ENCODE data around the gene BRME1.

DNA sequence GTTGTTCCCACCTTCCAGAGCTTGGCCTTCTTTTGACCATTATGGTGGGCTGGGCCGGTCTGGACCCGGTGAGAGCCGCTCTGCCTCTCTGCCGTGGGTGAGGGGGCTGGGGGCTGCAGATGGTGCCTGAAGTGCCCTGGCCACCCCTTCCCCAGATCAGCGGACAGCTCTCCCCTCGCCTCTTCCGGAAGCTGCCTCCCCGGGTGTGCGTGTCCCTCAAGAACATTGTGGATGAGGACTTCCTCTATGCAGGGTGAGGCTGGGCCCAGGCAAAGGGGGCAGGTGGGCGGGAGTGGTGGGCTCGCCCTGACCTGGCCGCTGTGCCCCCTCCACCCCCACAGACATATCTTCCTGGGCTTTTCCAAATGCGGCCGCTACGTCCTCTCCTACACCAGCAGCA lies 48.3 kb upstream of the BRME1 start:
- TF ChIP-seq, protein P1, sequence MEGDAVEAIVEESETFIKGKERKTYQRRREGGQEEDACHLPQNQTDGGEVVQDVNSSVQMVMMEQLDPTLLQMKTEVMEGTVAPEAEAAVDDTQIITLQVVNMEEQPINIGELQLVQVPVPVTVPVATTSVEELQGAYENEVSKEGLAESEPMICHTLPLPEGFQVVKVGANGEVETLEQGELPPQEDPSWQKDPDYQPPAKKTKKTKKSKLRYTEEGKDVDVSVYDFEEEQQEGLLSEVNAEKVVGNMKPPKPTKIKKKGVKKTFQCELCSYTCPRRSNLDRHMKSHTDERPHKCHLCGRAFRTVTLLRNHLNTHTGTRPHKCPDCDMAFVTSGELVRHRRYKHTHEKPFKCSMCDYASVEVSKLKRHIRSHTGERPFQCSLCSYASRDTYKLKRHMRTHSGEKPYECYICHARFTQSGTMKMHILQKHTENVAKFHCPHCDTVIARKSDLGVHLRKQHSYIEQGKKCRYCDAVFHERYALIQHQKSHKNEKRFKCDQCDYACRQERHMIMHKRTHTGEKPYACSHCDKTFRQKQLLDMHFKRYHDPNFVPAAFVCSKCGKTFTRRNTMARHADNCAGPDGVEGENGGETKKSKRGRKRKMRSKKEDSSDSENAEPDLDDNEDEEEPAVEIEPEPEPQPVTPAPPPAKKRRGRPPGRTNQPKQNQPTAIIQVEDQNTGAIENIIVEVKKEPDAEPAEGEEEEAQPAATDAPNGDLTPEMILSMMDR (conservative IDR thresholded peaks at IDR 0.05; ENCODE audit: low read length): no peak
- no peak for TF ChIP-seq EZH2phosphoT487 (IDR thresholded peaks at IDR 0.05; ENCODE audit: borderline replicate concordance)

Measured in Loucy (cell line).